K562 (cell line): ENCODE data around the gene LAMA5. TPM values are rescaled to one million over a fixed set of nuclear protein-coding genes. Genes with fewer than 3 reads are reported as not detected.

Experiments
- ATAC-seq: fragments of 200-7000 bp; cut with Tn5 transposase; 3 replicates; pipeline ENCODE4 v1.9.1; 2020; ENCODE audit warnings: moderate library complexity
- BruUV-seq: library from RNA; stranded (reverse); fragments of 400-500 nt; replicated peaks from 2 replicates; lab custom pipeline; 2021; lab: Mats Ljungman, UMichigan
- CTCF ChIA-PET: fragments of 300-600 bp; formaldehyde crosslinking; extraction: SDS; loops from one replicate; lab custom pipeline; 2021; ENCODE audit warnings: low intra/inter-chr PET ratio; lab: Yijun Ruan, JAX
- POLR2A ChIA-PET: fragments of 300-600, 350-650 bp; sonication (Branson Sonifier 250); formaldehyde crosslinking; extraction: SDS; loops from one replicate; lab custom pipeline; 2021; ENCODE audit warnings: antibody characterized with exemption, inconsistent platforms; lab: Yijun Ruan, JAX
- DNase-seq, 4 experiments: peaks; one replicate each; pipeline versions ENCODE4 v3.0.0 to v3.0.0-alpha.2; 2011 to 2018; ENCODE audit warnings: low spot score in 3 of 4, mixed read lengths in 3 of 4; ENCODE audit errors: extremely low read depth in 1 of 4
- FAIRE-seq: peaks from 2 replicates; lab custom pipeline; 2011; peaks lifted over from hg19 to GRCh38; lab: Jason Lieb, UNC
- H2AFZ ChIP-seq: 2 replicates; pipeline ENCODE4 v1.6.0; 2011; ENCODE audit warnings: low read depth, low read length, control low read depth, inconsistent platforms
- H3K27ac ChIP-seq: fragments of 200-600 bp; 3 replicates; pipeline ENCODE4 v1.8.0; 2011; ENCODE audit warnings: low read depth, mild to moderate bottlenecking, control low read depth, inconsistent platforms, low read length, moderate library complexity, mixed read lengths; ENCODE audit errors: extremely low read depth
- H3K27me3 ChIP-seq, 2 experiments: fragments of 300-600 bp in 1 of 2; 2 replicates in 1 of 2; 3 replicates in 1 of 2; pipeline versions ENCODE4 v1.6.0 to v1.8.0; 2011; ENCODE audit warnings: inconsistent platforms in 2 of 2, low read length in 2 of 2, mild to moderate bottlenecking in 1 of 2, mixed read lengths in 1 of 2, moderate library complexity in 1 of 2; ENCODE audit not compliant: control insufficient read depth in 2 of 2, insufficient read depth in 2 of 2
- H3K36me3 ChIP-seq: fragments of 300-600 bp; 3 replicates; pipeline ENCODE4 v1.8.0; 2011; ENCODE audit warnings: mild to moderate bottlenecking, low read length, inconsistent platforms; ENCODE audit not compliant: control insufficient read depth, insufficient read depth
- H3K4me1 ChIP-seq, 2 experiments: fragments of 200-600 bp in 1 of 2; replicated peaks in 1 of 2; 2 replicates in 1 of 2; 3 replicates in 1 of 2; pipeline versions ENCODE4 v1.5.1 to v1.8.0; 2011; ENCODE audit warnings: inconsistent platforms in 2 of 2, low read length in 2 of 2, mild to moderate bottlenecking in 1 of 2, mixed read lengths in 1 of 2, moderate library complexity in 1 of 2; ENCODE audit not compliant: control insufficient read depth in 2 of 2, insufficient read depth in 2 of 2
- H3K4me2 ChIP-seq: 2 replicates; pipeline ENCODE4 v1.6.1; 2011; ENCODE audit warnings: low read length, control low read depth, inconsistent platforms, mixed read lengths; ENCODE audit not compliant: insufficient read depth
- H3K4me3 ChIP-seq: fragments of 200-600 bp; sonication (generic), shearing (Covaris generic); 2 replicates; pipeline ENCODE4 v1.5.1; 2016; ENCODE audit warnings: control low read depth, inconsistent platforms
- H3K79me2 ChIP-seq: fragments of 200-600 bp; 3 replicates; pipeline ENCODE4 v1.8.0; 2011; ENCODE audit warnings: low read length, inconsistent platforms; ENCODE audit not compliant: control insufficient read depth, insufficient read depth
- H3K9ac ChIP-seq, 2 experiments: 2 replicates each; pipeline versions ENCODE4 v1.6.0 to v1.6.1; 2011; ENCODE audit warnings: low read depth in 2 of 2, low read length in 2 of 2, control low read depth in 1 of 2, inconsistent platforms in 1 of 2, mild to moderate bottlenecking in 1 of 2, mixed read lengths in 1 of 2; ENCODE audit not compliant: insufficient read depth in 1 of 2
- H3K9me1 ChIP-seq: one replicate; pipeline ENCODE4 v1.6.0; 2011; ENCODE audit warnings: inconsistent platforms, mild to moderate bottlenecking, low read length, moderate library complexity; ENCODE audit not compliant: control insufficient read depth, insufficient read depth
- H3K9me3 ChIP-seq: replicated peaks from 2 replicates; pipeline ENCODE4 v1.5.1; 2011; ENCODE audit warnings: low read depth, low read length, inconsistent platforms; ENCODE audit not compliant: control insufficient read depth, insufficient read depth
- H4K20me1 ChIP-seq: replicated peaks from 2 replicates; pipeline ENCODE4 v1.6.1; 2011; ENCODE audit warnings: low read length, inconsistent platforms, mixed read lengths; ENCODE audit not compliant: control insufficient read depth, insufficient read depth
- E2F1 ChIP-seq: sonication (generic); formaldehyde crosslinking; IDR thresholded peaks from 2 replicates; pipeline ENCODE4 v1.8.1; 2023; ENCODE audit warnings: mild to moderate bottlenecking, missing genetic modification reagents, moderate library complexity
- HNRNPK ChIP-seq: fragments of 200-400 bp; formaldehyde crosslinking; IDR thresholded peaks from one replicate; pipeline ENCODE4 v1.6.1; 2018; ENCODE audit warnings: mild to moderate bottlenecking, low read depth, low read length; ENCODE audit not compliant: poor library complexity, severe bottlenecking
- KHSRP ChIP-seq: fragments of 450-650 bp; IDR thresholded peaks from 2 replicates; pipeline ENCODE4 v1.6.1; 2017
- POLR2G ChIP-seq: fragments of 200-400 bp; formaldehyde crosslinking; IDR thresholded peaks from 2 replicates; pipeline ENCODE4 v1.6.1; 2017; ENCODE audit warnings: low read depth, mild to moderate bottlenecking, antibody characterized with exemption, low read length, moderate library complexity
- XRCC5 ChIP-seq: fragments of 200-400 bp; formaldehyde crosslinking; IDR thresholded peaks from 2 replicates; pipeline ENCODE4 v1.6.1; 2017; ENCODE audit warnings: low read depth, mild to moderate bottlenecking, low read length
- ZKSCAN1 ChIP-seq: fragments of 150-350 bp; IDR thresholded peaks from 2 replicates; pipeline ENCODE4 v1.6.1; 2016; ENCODE audit warnings: low read depth, low read length
- ZNF165 ChIP-seq: fragments of 250-450 bp; sonication (Bioruptor Pico); IDR thresholded peaks from 2 replicates; pipeline ENCODE4 v1.4.0; 2020; ENCODE audit warnings: borderline replicate concordance
- ZNF668 ChIP-seq: fragments of 250-450 bp; sonication (Bioruptor Pico); IDR thresholded peaks from 2 replicates; pipeline ENCODE4 v1.8.0; 2022; ENCODE audit warnings: mild to moderate bottlenecking, inconsistent platforms
- WGBS: fragments of 100-300 bp; shearing (Covaris generic); methylation state at CpG from one replicate; pipeline ENCODE4 v1.1.6; 2016; ENCODE audit warnings: low coverage, mixed read lengths; ENCODE audit not compliant: insufficient coverage; ENCODE audit errors: missing lambda C conversion rate; 5-methylcytosine and 5-hydroxymethylcytosine counted together
- in situ Hi-C: fragments of 300-500 bp; cut with MboI; formaldehyde crosslinking; loops from 4 replicates; pipeline ENCODE4 v1.15.0; 2018; ENCODE audit warnings: inconsistent platforms, mixed read lengths
- intact Hi-C: fragments of 100-400 bp; cut with micrococcal nuclease; formaldehyde crosslinking; loops from 2 replicates; pipeline ENCODE4 v1.14.2; 2022
- polyA plus RNA-seq, 8 experiments: library from polyadenylated mRNA; depleted of rRNA in 4 of 8; stranded (reverse) in 5 of 8; unstranded in 3 of 8; fragments of >200 nt; fragmentation: Nextera tagmentation in 2 of 8; fragmentation: Illumina TruSeq in 1 of 8; extraction: Ambion mirVana in 2 of 8; extraction: Trizol in 1 of 8; gene quantifications; 2 replicates each; pipeline versions ENCODE4 v1.2.1 to v1.2.3, GENCODE V29; 2011 to 2014; ENCODE audit warnings: inconsistent platforms in 1 of 8, missing spikeins in 1 of 8
- total RNA-seq, 7 experiments: library from RNA; depleted of rRNA in 6 of 7; stranded (reverse); fragments of >200 nt in 6 of 7; fragmentation: Illumina TruSeq in 2 of 7; extraction: Trizol in 2 of 7; gene quantifications; 2 replicates each; pipeline versions ENCODE4 v1.2.1 to v1.2.3, GENCODE V29; 2011 to 2021; ENCODE audit warnings: low replicate concordance in 1 of 7

Gene LAMA5
- total and polyA plus RNA-seq, 9 of the 15 experiments (the other 6 are each of a cell fraction or from before 2014, with no cell fraction given) = 0.31 to 101 (median 7.8) TPM

GRCh38 chr20:62400021-62400420 lies 32.9 kb upstream of the LAMA5 start (continued):
- TF ChIP-seq HNRNPK = no peak
- no peak for TF ChIP-seq KHSRP
- no peak for TF ChIP-seq E2F1 (CRISPR knock-in tag)
- TF ChIP-seq ZNF668 (CRISPR knock-in tag) = no peak
- TF ChIP-seq XRCC5 = no peak

- intact Hi-C loops = no loop called here
- Histone ChIP-seq H3K27ac (no peak overlapping the region), H3K9ac (no peak overlapping the region), H3K4me2 (no peak overlapping the region), H2AFZ (no peak overlapping the region), H3K4me3 (no peak overlapping the region), H3K4me1 (peaks cover 0 to 50% of the 10 kb centered on the region in 2 experiments; a peak in 2 of 5 replicates), H3K9me3 (no peaks in the 10 kb centered on the region), H4K20me1 (no peaks in the 10 kb centered on the region), H3K9me1 (peaks cover under 1% of the 10 kb centered on the region), H3K79me2 (no peaks in the 10 kb centered on the region), H3K27me3 (no peaks in the 10 kb centered on the region), H3K36me3 (peaks cover 13% of the 10 kb centered on the region; the same call in 1 of the 3 replicates)
- DNase-seq = no peak
- POLR2A ChIA-PET = no interaction called here
- 76% methylated on average over 12 of the region's 19 CpGs for WGBS
- BruUV-seq = no TSS peak
- FAIRE-seq = no peak
- no peak for TF ChIP-seq ZNF165 (CRISPR knock-in tag)
- peak; percentile 36; the same call in 1 of the 2 replicates for TF ChIP-seq ZKSCAN1
- peak; percentile 58 for TF ChIP-seq POLR2G
- in situ Hi-C loops = no loop called here
- no peak for ATAC-seq
- CTCF ChIA-PET = no interaction called here
These were observed 31.2 kb upstream of the LAMA5 start for GRCh38 chr20:62398120-62398821.
